Fibroblast of skin of left quadriceps (primary cell): ENCODE results near the gene ECM2.
"Not testable (repeated sequence)": the region's sequence is repeated elsewhere in the genome, so short reads cannot be mapped to it uniquely, and the experiment has no call there.

Experiments
- DNase-seq, 2 experiments: peaks; one replicate each; pipeline ENCODE4 v3.0.0-alpha.2; 2013; ENCODE audit warnings: low read depth in 2 of 2

The ECM2 gene

DNA sequence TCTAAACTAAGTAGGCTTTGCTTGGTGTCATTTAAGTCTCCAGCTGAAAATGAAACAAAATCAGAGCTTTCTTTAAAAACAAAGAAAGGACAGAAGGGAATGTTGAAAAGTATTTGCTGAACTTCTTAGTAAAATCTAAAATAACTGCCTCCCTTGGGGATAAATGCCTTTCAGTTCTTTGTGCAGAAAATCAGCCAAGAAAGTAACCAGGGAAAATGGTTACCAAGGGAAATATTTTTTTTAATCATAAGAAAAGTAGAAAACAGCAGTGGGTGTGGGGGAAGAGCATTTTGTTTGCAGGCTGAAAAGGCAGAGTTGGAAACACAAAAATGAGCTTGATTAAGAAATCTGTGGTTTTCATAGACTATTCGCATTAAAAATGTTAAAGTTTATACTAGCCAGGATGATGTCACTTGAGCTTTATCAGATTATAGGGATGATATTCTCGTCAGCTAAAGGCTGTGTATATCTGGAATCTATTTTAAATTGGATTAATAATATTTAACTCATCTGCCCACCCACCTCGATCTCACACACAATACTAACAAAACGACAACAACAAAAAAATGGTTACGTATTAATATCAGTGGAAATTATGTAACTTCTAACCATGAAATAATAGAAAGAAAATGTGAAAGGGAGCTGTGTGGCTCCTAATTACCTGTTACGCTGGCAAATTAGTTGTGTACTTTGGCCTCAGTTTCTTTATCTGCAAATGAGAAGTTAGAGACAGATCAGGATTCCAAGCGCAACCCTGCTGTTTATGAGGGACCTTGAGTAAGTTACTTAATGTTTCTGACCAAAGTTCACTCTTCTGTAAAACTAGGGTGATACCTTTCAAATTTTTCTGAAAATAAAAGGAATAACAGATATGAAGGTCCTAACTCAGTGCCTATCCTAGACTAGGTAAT, at the start of gene ECM2:
ECM2 (minus strand) TSS at position 51 of the 911 bp plus-strand sequence. CDS start 13,124 bp downstream, outside the sequence.
- DNase-seq, result peak; percentile 30 to 39

DNA sequence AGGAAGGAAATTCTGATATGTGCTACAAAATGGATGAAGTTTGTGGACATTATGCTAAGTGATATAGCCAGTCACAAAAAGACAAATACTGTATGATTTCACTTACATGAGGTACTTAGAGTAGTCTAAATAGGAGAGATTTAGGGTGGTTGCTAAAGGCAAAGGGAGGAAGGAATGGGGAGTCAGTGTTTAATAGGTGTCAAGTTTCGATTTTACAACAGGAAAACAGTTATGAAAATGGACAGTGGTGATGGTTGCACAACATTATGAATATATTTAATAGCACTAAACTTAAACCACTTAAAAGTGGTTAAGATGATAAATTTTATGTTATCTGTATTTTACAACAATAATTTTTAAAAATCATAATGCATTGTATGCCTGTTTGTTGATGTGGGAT, 40.4 kb upstream of the ECM2 start:
- DNase-seq, result no peak

DNA sequence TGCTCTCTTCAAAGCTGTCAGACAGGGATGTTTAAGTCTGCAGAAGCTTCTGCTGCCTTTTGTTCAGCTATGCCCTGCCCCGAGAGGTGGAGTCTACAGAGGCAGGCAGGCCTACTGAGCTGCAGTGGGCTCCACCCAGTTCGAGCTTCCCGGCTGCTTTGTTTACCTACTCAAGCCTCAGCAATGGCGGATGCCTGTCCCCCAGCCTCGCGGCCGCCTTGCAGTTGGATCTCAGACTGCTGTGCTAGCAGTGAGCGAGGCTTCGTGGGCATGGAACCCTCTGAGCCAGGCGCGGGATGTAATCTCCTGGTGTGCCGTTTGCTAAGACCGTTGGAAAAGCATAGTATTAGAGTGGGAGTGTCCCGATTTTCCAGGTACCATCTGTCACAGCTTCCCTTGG, 37.8 kb upstream of the ECM2 start:
- not testable (repeated sequence) for DNase-seq

DNA sequence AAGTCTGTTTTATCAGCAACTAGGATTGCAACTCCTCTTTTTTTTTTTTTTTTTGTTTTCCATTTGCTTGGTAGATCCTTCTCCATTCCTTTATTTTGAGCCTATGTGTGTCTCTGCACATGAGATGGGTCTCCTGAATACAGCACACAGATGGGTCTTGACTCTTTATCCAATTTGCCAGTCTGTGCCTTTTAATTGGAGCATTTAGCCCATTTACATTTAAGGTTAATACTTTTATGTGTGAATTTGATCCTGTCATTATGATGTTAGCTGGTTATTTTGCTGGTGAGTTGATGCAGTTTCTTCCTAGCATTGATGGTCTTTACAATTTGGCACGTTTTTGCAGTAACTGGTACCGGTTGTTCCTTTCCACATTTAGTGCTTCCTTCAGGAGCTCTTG, 36.1 kb upstream of the ECM2 start:
- DNase-seq, result not testable (repeated sequence)

DNA sequence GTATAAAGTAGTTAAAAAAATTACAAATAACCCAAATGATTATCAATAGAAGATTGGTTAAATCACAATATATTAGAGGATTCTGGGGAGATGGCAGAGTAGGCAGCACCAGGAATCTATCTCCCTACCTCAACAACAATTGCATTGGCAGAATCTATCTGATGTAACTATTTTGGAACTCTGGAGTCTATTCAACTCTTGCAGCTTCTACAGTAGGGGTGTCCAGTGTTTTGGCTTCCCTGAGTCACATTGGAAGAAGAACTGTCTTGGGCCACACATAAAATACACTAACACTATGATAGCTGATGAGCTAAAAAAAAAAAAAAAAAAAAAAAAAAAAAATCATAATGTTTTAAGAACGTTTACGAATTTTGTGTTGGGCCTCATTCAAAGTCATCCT, 29.2 kb upstream of the ECM2 start:
- no peak for DNase-seq

DNA sequence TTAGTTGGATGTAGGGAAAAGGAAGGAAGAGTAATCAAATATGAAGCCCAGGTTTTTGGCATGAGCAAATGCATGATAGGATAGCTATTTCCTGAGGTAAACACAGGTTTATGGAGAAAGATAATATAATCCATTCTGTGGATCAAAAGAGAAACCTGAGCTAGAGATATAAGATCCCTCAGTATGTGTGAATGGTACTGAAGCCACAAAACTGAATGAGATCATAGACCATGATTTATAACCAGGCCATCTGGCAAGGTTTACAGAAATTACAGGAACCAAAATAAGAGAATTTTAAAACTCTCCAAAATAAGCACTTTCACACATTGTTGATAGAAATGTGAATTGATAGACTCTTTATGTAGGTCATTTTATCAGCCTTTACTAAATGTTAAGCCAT, 28.7 kb upstream of the ECM2 start:
- DNase-seq, result peak; percentile 36 to 48

DNA sequence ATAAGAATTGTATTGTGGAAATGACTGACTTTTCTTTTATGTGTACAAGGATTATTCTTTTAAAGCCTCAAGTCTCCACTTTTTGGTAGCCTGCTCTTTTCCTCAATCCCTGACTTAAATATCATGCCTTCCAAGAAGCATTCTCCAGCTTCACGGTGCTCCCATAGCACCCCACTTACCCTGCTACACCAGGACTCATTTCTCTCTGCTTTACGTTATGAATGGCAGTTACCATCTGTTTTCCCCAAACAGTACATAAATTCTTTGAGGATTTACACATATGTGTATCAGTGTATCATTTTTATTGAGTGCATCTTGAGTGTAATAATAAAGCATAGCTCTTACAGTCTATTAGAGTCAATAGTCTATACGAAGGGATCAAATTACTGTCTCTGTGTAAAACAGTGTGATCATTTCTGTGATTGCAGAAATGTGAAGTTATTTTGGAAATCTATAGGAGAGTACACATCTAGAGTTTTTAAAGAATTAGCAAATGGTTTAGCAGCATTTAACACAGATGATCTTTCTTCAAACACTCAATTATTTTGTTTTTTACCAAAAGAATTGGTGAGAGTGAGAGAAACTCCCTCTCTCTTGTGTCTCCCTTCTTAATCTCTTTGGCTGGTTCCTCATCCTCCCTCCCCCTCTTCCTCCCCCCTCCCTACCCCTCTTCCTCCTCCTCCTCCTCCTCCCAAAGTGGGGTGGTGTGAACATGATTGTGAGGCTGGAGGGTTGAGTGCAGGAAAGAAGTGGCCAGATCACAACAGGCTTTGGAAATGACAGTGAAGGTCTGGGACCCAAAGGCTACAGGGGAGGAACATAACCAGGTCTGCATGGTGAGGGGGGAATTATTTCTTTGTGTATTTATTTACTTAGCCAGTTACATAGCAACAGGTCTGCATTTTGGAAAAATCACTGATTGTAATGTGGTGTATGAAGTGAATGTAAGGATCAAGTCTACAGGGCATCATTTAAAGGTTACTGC, 27.6 kb upstream of the ECM2 start:
- DNase-seq, result no peak

DNA sequence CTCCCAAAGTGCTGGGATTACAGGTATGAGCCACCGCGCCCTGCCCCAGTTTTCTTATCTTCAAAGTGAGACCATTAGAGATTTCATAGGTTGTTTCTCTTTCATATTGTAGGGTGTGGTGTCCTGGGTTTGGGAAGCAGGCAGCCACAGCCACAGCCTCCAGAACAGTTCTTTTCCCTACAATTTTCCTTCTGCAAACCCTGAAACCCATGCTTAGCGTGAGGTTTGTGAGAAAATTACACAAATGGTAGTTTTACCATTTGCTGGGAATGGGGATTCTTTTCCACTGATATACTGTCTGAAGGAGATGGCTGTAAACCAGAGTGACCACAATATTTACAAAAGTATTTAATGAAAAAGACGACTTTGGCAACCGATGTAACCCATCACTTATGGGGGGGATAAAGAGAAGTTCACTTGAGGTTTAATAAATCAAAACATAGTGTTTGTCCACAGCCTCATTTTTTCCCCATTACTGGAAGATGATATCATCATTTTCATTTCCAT, 26.7 kb upstream of the ECM2 start:
- peak; percentile 85 to 86 for DNase-seq

DNA sequence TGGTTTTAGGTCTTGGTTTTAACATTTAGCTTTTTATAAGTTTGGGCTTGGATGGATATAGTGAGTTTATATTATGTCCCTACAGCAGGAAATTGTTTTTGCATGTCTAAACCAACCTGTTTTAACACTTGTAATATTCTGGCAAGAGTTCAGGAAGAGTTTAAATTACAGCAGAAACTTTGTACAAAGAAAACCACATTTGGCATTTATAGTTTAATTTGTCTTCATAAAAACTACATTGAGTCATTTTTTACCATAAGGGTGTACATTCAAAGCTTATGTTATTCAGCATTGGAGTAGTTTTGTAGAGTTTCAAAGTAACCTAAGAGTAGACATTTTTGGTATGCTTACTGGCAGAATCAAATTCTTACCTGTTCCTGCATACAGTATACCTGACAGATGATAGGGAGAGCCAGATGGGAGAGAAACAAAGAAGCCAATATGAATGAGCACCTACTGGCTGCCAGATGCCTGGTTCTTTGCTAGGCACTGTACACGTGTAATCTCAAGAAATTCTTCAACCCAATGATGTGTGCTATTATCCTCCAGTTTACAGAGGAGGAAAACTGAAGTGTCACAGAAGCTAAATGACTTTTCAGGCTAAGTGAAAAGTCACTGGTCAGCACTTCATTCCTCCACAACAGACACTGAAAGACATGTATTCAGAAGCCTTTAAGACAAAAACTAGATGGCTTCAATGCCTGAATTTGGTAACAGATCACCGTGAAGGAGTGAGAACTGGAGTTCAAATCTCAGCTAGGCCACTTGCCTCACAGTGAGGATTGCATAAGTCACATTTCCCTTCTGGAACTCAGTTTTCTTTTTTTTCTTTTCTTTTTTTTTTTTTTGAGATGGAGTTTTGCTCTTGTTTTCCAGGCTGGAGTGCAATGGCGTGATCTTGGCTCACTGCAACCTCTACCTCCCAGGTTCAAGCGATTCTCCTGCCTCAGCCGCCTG, 25.9 kb upstream of the ECM2 start:
- peak; percentile 86 for DNase-seq

DNA sequence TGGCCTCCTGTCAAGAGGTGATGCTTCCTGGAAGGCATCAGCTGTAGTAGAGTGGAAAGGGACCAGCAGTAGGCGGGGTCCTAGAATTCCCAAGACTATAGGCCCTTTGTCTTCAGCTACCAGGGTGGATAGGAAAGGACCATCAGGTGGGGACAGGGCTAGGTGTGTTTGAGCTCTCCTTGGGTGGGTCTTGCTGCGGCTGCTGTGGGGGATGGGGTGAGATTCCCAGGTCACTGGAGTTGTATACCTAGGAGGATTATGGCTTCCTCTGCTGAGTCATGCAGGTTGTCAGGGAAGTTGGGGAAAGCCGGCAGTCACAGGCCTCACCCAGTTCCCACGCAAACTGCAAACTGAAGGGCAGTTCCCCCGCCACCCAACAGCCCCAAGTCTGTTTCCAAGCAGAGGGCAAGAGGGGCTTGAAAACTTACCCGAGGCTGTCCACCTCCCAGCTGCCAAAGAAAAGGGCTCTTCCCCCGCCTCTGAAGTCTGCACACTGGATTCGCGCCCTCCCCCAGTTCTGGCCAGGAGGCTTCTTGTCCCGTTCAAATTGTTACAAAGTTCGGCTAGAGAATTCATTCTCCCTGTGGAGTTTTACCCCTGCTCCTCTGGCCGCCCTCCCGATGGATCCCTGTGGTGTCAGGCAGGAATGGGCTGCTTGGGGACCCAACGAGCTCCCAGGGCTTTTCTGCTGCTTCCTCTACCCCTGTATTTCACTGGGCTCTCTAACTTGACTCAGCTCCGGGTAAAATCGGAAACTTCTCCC, 23.0 kb upstream of the ECM2 start:
- DNase-seq, result no peak

DNA sequence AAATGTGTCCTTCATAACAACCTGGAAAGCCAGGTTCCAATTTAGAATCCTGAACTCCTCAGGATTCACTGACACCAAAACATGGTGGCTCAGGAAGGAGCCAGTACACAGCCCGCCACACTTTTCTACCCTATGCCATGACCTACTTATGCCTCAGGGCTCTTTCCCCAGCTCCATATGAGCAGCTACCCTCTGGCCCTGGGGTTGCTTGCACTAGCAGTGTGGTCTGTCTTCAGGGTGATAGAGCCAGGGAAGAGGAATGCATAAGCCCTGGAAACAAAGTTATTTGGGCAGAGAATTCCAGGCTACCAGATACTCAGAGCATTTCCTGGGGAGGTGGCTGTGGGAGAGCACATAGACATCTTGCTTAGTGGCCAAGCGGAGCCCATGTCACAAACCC, 15.0 kb upstream of the ECM2 start:
- DNase-seq, result no peak

DNA sequence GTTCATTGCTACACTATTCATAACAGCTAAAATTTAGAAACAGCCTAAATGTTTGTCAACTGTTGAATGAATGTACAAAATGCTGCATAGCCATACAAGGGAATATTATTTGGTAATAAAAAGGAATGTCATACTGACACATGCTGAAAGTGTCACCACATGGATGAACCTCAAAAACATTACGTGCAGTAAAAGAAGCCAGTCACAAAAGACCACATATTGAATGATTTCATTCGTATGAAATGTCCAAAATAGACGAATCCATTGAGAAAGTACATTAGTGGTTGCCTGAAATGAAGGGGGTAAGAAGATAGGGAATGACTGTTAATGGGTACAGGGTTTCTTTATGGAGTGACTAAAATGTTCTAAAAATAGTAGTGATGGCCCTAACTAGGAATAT, 11.6 kb upstream of the ECM2 start:
- no peak for DNase-seq

DNA sequence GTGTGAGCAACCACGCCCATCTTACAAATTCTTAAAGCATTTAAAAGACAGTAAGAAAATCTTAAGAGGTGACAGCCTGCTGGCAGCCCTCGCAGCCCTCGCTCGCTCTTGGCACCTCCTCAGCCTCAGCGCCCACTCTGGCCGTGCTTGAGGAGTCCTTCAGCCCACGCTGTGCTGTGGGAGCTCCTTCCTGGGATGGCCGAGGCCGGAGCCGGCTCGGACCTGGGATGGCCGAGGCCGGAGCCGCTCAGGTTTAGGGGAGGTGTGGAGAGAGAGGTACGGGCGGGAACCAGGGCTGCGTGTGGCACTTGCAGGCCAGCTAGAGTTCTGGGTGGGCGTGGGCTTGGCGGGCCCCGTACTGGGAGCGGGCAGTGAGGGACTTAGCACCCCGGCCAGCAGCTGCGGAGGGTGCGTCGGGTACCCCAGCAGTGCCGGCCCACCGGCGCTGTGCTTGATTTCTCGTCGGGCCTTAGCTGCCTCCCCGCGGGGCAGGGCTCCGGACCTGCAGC, 9.3 kb upstream of the ECM2 start:
- DNase-seq, result no peak

DNA sequence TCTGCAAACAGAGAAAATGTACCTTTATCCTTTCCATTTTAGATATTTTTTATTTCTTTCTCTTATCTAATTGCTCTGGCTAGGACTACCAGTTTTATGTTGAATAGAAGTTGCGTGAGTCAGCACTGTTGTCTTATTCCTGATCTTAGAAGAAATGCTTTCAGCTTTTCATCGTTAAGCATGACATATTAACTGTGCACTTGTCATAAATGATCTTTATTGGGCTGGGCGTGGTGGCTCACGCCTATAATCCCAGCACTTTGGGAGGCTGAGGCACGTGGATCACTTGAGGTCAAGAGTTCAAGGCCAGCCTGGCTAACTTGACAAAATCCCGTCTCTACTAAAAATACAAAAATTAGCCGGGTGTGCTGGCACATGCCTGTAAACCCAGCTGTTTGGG, 8.2 kb upstream of the ECM2 start:
- DNase-seq, result no peak

DNA sequence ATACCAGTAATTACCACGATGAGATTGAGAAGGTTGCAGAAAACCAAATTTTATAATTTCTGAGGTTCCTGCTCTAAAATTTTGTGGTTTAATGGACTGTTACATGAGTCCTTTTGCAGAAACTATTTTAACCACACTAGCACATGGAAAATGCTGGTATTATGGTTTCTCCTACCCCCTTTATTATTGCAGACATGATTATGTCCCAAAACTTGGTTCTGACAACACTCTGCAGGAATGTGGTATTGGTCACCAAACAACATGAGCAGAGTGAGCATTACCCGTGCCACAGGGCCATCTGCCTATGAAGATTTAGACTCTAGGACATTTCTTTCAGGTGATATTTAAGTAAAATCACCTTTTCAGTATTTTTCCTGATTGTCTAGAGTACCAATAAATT, 2.8 kb upstream of the ECM2 start:
- peak; percentile 42 to 43 for DNase-seq

DNA sequence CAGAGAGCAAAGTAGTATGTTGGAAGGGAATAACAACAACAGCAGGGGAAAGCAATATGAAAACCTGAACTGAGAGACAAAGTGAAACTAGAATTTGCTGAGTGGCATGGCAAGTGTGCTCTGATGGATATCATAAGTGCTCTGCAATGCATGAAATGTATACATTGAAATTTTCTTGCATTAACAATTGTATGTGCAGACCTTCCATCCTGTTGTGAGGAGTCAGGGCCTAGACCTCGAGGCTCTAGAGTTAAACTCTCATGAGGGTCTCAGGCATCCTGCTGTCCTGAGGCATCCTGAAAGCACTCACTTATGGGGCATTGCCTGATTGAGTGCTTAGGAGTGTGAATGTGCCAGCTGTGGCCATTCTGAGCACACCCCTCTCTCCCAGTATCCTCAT, 1.1 kb downstream of the ECM2 start:
- DNase-seq, result no peak

DNA sequence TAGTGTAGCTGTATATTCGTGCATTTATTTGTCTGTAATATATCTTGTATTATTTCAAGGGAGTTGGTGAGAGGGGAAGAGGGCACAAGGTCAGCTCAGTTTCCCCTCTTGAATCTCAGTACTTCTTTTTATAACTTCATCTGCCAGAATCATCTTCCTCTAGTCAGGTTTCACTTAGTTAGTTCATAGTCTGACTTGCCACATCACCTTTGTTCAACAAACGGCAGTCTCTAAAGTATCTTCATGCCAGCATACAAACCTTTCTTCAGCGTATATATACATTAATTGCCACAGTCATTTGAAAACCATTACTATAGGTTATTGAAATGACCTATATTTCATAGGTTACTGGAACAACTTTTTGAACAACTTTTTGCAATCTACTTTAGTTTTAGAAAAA, 1.6 kb downstream of the ECM2 start:
- DNase-seq, result no peak

DNA sequence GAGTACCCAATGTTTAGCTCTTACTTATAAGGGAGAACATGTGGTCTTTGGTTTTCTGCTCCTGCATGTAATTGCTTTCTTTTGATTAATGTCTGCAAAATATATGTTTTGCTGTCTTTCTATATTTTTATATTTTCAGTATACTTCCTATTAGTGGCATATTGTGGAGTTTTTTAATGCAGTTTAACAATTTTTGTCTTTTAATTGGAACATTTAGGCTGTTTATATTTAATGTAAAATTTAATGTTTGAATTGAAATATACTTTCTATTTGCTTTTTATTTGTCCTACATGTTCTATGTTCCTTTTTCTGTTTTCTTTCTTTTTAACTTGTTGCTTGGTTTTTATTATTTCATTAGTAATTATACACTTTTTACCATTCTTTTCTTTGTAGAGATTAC, 4.9 kb downstream of the ECM2 start:
- DNase-seq, result no peak

DNA sequence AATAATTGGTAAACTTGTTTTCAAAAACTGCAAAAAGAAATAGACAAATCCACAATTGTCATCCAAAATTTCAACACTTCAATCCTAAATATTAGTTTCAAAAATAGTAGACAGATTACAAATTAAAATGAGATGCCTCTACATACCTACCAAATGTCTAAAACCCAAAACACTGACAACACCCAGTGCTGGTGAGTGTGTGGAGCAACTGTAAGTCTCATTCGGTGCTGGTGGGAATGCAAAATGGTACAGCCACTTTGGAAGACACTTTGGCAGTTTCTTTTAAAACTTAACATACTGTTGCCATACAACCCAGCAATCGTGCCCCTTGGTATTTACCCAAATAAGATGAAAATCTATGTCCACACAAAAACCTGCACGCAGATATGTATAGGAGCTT, 6.7 kb downstream of the ECM2 start:
- no peak for DNase-seq

DNA sequence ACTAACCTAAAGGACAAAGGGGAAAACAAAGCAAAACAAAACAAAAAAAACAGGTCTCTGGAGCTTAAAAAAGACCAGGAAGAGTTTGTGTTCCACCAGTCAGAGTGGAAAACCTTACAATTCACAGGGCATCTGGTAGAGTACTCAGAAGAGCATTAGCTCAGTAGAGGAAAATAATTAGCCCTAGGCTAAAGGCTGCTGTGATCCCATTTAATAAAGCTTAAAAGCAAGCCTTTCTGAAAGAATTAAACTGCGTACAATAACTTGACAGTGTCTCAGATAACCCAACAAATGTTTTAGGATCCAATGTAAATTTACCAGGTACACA, 7.3 kb downstream of the ECM2 start:
- DNase-seq, result no peak
